Activated CD4-positive, alpha-beta T cell treated with anti-CD3 and anti-CD28 coated beads, Interleukin-2, amount 50 U/mL, for 24 hours (primary cell): ENCODE measurements around the gene GALNT9.
"Not testable (repeated sequence)": the region's sequence is repeated elsewhere in the genome, so short reads cannot be mapped to it uniquely, and the experiment has no call there.

Experiments used
- DNase-seq, 2 donors: peaks; one replicate each; pipeline ENCODE4 v3.0.0-alpha.2; 2020; ENCODE audit warnings: low read depth in 1 of 2, low spot score in 1 of 2

GALNT9 gene

DNA sequence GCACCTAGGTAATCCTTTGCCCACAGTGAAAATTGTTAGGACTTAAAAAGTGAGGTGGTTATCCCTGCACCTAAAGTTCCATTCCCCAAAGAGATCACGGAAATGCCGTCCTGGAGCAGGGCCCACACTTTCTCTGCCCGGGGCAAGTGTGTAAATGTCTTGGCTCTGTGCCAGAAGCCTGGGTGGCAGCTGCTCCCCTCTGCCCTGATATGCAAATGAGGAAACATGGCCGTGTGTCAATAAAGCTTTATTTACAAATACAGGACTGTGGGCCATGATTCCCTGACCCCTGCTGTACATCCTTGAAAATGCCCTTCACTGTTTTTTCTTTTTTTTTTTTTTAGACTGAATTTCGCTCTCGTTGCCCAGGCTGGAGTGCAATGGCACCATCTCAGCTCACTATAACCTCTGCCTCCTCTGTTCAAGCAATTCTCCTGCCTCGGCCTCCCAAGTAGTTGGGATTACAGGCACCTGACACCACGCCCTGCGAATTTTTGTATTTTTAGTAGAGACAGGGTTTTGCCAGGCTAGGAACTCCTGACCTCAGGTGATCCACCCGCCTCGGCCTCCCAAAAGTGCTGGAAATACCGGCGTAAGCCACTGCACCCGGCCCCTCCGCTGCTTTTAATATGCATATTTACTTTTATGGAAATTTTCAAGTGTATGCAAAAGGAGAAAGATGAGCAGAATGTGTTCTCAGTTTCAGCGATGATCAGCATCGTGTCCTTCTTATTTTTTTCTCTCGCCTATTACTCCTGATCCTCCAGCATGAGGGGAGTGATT, 75.5 kb downstream of the GALNT9 start:
- no peak for DNase-seq

DNA sequence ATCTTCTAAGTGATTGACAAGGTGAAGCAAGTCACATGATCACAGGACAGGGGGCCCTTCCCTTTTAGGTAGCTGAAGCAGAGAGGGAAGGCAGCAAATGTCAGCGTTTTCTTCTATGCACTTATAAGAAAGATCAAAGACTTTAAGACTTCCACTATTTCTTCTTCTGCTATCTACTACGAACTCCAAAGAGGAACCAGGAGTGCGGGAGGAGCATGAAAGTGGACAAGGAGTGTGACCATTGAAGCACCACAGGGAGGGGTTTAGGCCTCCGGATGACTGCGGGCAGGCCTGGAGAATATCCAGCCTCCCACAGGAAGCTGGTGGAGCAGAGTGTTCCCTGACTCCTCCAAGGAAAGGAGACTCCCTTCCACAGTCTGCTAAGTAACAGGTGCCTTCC, 76.4 kb downstream of the GALNT9 start:
- not testable (repeated sequence) for DNase-seq

DNA sequence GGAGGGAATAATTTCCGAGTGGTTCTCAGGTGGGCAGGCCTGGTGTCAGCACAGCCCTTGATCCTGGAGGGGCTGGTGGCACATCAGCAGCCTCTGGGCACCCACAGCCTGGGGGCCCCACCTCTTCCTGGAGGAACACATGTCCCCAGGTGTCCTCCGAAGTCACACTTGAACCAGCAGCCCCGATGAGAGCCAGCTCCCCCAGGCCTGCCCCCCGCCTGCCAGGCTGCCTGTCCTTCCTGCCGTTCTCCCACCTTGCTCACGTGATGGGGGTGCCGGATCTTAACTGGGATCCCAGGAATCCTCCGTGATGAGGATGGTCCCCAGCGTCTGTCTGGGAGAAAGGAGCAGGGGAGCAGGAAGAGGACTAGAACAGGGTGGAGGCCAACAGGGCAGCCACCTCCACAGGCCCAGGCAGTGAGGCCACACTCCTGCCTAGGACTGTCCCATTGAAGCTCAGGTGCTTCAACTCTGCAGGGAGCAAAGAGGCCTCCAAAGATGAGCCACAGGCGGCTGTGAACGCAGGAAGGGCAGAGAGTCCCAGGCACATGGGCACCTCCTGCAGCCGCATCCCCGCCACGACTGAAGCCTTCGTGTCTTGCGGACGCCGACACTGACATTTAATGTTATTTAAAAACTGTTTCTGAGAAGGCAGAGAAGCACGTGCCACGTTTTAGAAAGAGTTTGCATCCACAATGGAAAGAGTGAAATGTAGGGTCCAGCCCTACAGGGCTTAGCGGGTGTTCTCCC, 77.5 kb downstream of the GALNT9 start:
- DNase-seq = no peak

DNA sequence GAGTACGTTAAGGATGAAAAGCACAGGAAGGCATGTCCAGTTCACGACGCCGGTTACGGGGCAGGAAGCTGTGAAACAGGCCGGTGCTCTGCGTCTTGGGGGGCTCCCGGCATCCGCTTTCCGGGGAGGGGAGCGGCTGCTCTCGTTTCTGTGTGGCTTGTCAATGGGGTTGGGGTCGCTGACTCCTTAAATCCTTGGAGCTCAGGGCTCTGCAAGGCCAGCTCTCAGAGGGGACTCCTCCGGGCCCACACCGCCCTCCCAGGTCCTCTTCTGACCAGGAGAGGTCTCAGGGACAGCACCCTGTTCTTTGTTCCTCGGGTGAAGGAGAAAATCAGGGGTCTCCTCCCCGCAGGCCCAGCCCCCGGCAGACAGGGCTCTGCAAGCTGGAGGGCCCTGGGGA, 78.1 kb downstream of the GALNT9 start:
- DNase-seq = no peak

DNA sequence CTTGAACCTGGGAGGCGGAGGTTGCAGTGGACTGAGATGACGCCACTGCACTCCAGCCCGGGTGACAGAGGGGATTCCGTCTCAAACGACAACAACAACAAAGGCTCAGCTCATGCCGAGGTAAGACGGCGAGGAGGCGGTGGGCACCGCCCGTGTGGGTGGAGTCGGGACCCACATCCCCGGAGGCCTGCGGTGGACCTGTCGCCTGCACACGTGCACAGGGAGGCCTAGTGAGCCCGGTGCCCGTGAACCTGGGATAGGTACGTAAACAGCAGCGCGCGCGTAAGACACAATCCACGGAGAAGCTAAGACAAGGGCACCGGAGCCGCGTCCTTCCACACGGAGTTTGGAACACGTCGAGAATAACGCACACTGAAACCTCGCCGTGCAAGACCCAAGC, 78.7 kb downstream of the GALNT9 start:
- no peak for DNase-seq

DNA sequence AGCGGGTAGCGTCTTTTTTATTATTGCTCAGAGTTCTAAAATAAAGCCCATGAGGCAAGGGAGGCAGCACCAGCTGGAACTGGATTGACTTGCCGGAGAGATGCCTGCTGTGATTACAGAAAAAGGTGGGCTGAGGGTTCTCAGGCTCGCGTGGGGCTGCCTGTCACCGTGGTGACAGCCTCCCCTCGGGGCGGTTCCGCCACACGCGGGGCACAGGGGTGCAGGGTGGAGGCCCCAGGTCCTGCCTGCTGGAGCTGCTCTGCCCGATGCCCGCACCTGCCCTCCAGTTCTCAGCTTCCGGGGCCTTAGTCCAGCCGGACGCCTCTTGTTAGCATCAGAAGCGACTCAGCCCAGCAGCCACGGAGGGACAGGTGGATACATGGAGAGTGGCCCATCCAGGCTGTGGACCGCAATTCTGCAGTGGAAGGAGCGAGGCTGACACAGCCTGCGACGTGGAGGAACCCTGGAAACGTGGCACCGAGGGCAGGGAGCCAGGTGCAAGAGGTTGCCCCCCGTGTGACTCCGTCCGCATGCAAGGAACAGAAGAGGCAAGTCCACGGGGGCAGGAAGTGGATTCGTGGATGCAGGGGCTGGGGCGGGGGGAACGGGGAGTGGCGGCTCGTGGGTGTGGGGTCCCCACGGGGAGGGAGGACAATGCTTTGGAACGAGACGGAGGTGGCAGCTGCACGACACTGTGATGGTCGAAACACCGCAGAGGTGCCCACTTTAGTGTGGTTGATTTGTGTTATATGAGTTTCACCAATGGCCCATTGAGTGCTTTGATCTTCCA, 79.5 kb downstream of the GALNT9 start:
- DNase-seq = no peak

DNA sequence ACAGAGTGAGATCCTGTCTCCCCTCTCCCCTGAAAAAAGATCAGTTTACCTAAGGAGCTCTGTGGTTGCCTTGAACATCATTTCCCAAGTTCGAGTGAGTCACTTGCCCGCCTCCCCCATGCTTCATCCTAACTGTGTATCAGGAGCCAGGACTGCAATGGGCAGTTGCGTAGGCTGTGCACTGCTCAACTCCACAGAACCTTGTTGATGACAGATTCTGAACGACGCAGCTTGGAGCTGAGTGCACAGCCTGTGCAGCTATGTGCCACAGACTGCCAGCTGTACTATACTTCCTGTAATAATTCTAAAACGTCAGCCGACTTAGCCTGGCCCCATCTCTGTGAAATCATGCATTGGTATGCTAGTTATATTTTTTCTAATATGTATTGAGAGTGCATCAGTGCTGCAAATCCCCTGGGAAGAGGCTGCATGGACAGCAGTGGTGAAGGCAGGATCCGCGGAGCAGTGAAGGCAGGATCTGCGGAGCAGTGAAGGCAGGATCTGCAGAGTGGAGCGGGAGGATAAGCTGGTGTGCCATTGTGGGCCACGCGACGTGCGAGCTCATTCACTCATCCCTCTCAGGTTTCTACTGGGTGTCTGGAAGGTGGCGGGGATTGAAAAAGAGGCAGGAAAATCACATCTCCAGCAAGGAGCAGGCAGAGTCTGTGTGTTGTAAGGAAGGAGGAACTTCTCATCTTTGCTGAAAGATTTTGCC, 80.8 kb downstream of the GALNT9 start:
- no peak for DNase-seq

DNA sequence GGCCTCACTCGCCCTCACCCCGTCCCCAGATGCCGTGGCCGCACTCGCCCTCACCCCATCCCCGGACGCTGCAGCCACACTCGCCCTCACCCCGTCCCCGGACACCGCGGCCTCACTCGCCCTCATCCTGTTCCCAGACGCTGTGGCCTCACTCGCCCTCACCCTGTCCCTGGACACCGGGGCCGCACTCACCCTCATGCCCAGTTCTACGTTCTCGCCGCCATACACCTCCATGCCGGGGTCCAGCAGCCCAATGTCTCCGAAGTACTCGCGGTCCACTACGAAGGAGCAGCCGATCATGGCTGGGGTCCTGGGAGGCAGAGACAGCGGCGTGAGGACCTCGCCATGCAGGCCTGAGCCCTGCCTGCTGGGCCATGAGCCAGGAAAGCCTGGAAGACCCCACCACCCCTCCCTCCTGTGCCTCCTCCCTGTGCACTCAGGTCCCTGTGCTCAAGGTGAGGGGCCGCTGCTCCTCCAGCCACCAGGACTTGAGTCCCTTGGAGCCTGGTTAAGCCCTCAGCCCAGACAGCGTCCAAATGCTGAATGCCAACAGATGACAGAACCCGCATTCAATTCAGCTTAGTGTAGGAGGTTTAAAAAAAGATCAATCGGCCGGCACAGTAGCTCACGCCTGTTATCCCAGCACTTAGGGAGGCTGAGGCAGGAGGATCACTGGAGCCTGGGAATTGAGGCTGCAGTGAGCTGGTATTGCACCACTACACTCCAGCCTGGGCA, 81.5 kb downstream of the GALNT9 start:
- no peak for DNase-seq

DNA sequence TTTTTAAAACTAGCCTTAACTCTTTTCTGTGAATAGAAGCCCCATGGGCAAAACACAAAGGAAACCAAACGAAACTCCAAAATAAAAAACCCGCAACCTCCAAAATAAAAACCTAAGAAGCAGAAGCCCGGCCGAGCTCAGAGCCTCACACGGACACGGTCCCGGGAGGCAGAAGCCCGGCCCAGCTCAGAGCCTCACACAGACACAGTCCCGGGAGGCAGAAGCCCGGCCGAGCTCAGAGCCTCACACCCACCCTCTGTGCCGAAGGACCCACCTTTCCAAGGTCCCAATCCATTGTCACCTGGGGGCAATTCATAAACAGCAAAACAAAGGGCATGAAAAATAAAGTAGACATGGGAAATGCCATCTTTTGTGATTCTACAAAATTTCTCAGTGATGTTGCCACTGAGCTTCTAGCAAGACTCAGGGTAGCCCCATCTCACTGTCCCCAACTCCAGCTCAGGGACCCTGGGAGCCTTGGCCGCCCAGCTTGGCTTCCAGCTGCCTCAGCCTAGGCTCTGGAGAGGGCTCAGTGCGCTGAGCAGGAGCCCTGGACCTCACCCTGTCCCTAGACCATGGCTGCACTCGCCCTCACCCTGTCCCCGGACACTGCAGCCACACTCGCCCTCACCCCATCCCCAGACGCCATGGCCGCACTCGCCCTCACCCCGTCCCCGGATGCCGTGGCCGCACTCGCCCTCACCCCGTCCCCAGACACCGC, 82.2 kb downstream of the GALNT9 start:
- no peak for DNase-seq

DNA sequence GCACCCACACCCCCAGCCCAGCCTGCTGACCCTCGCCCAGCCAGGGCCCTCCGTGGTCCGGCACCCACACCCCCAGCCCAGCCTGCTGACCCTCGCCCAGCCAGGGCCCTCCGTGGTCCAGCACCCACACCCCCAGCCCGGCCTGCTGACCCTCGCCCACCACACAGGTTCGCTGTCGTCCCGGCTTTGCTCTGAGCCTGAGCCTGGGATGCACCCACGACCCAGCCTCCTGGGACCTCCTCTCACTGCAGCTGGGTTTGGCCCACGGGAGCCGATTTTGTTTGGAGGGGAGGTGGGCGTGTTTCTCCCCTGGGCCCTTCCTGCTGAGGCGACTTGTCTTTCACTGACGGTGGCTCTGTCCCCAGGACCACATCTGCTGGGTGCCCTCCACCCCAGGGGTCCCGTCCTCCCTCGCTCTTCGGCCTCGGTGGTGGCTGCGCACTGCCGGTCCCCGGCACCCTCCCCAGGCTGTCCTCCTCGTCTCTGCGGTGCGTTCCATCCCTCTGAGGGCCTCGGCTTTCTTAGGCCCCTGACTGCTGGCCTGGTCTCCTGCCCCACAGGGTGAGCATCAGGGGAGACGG, 83.8 kb downstream of the GALNT9 start:
- no peak for DNase-seq

DNA sequence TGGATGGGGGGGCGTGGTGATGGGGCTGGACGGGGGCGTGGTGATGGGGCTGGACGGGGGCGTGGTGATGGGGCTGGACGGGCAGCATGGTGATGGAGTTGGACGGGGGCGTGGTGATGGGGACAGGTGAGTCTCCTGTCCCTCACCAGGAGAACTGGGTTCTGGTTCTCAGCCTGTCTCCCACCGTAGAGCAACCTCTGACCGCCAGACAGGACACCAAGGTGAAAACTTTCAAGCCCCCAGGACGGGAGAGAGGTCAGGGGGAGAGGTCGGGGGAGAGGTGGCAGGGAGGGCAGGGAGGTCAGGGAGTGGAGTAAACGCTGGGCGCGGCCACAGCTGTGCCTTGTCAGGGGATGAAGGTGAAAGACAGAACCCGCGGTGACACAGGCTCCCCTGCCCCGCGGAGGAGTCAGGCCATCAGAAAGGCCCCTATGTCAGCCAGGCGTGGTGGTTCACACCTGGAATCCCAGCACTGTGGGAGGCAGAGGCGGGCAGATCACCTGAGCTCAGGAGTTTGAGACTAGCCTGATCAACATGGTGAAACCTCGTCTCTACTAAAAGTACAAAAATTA, 84.6 kb downstream of the GALNT9 start:
- no peak for DNase-seq

DNA sequence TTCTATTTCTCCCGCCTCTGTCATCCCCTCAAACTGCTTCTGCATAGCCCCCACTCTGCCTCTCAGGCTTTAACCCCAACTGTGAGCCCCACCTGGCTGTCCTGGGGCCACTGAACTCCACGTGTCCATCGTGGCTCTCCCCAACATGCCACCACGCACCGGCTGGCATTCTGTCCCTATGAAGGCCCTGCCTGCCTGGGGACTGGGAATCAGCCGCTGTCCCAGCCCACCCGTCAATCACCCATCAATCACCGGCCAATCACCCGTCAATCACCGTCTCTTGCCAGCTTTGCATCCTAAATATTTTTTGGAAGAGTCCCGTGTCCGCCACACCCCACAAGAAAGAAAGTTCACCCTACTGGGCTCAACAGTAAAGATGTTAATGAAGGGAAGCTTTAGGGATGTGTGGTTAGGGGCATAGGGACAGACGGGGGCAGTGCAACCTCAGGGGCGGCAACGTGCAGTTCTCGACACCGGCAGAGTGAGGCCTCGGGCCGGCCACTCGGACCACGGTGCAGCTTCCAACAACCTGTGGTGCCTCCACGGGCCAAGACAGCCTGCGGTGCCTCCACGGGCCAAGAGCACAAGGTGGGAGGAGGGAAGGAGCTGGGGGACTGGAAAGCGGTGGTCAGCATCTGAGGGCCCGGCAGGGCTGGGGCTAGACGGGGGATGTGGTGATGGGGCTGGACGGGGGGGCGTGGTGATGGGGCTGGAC, 85.6 kb downstream of the GALNT9 start:
- no peak for DNase-seq

DNA sequence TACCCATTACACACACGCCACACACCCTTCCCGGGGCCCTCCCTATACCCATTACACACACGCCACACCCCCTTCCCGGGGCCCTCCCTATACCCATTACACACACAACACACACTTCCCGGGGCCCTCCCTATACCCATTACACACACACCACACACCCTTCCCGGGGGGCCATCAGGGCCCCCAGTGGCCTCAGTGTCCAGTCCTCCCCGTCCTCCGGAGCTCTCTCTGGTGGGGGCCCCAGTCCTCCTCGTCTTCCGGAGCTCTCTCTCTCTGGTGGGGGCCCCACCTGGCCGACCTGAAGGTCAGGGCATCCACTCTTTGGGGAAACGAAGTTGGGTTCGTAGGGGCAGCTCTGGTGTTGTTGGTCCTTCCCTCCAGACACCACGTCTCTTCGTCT, 86.2 kb downstream of the GALNT9 start:
- not testable (repeated sequence) for DNase-seq

DNA sequence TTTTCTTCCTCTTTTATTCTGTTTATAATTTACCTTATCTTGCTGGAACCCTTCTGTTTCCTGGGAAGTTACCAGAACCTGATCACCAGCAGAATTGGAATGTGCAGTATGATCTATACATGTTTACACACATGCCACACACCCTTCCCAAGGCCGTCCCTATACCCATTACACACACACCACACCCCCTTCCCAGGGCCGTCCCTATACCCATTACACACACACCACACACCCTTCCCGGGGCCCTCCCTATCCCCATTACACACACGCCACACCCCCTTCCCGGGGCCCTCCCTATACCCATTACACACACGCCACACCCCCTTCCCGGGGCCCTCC, 88.8 kb downstream of the GALNT9 start:
- DNase-seq = not testable (repeated sequence)

DNA sequence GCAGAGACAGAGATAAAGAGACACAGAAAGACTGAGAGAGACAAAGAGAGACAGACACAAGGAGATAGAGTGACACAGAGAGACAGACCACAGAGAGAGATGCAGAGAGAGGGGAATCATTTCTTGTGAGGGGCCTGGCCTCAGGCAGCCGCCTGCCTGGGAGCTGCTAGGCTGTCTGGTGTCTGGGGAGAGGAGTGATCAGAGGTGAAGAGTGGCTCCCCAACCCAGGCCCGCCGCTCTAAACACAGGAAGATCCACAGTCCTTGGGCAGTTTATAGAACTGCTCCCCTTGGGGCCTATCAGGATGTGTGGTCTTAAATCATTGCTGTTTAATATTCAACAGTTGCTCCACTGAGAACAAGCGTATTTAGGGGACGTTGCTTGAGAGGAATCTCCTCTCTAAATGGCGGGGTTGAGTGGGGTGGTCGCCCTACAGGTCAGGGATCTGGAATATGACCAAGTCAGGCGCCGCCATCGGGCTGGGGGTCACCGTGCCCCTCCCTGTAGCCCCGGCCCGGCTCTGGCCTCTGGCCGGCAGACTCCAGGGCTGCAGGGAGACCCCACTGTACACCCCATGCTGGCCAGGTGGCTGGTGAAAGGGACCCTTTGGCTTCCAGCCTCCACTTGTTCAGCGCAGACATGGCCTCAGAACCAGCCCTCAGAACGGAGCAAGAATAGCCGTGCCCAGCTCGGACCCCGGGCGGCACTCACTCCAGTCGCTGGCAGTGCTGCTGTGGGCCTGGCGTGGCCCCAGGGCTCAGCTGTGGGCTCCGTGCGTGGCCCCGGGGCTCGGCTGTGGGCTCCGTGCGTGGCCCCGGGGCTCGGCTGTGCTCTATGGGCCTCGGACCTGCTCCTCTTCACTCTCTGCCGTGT, 89.4 kb downstream of the GALNT9 start:
- no peak for DNase-seq

DNA sequence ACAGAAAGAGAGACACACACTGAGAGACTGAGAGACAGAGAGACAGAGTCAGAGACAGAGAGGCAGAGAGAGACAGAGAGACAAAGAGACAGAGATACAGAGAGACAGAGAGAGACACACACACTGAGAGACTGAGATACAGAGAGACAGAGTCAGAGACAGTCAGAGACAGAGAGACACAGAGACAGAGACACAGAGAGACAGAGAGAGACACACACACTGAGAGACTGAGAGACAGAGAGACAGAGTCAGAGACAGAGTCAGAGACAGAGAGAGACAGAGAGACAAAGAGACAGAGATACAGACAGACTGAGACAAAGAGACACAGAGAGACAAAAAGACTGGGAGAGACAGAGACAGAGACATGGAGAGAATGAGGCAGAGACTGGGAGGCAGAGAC, 90.0 kb downstream of the GALNT9 start:
- no peak for DNase-seq

DNA sequence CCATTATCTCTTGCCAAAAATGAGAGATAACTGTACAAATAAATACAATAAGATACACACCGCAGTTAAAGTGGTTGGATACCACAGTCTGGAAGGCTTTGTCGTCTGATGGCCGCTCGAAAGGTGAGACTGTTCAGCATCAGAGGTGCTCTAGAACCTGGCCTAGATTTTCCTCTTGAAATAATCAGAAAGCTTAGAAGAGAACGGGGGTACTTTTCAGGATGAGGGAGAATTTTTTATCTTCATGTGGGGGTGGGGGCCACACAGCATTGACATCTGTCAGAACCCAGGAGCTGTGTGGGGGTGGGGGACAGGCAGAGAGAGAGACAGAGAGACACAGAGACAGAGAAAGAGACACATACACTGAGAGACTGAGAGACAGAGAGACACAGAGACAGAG, 90.5 kb downstream of the GALNT9 start:
- DNase-seq = no peak

DNA sequence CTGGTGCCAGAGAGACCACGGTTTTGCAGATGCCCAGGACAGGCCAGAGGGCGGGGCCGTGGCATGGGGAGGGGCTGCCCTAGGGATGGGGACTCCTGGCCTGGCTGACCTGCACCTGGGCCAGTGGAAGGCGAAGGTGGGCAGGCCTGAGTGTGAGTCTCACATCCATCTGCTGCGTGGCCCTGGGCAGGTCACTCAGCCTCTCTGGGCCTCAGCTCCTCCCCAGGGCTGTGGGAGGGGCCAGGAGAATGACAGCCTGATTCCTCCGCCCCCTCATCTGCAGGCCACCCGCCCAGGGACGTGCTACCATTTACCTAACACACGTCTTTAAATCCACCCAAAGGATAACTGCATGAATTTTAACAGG, 90.9 kb downstream of the GALNT9 start:
- no peak for DNase-seq
